HL-60 (cell line): ENCODE measurements around the gene CZIB.

ENCODE experiments used
- DNase-seq, 2 experiments: peaks; one replicate each; pipeline ENCODE4 v3.0.0-alpha.2; 2010 to 2020; ENCODE audit warnings: low read depth in 1 of 2, low spot score in 1 of 2
- H3K27ac ChIP-seq: fragments of 250-450 bp; sonication (Bioruptor Pico); replicated peaks from 2 replicates; pipeline ENCODE4 v1.5.1; 2020; ENCODE audit warnings: mild to moderate bottlenecking, moderate library complexity
- H3K27me3 ChIP-seq: fragments of 250-450 bp; sonication (Bioruptor Pico); 2 replicates; pipeline ENCODE4 v1.5.1; 2021; ENCODE audit warnings: mild to moderate bottlenecking, moderate library complexity; ENCODE audit not compliant: insufficient read depth, poor library complexity, severe bottlenecking
- H3K4me3 ChIP-seq: replicated peaks from 2 replicates; pipeline ENCODE4 v1.5.1; 2011; ENCODE audit warnings: mild to moderate bottlenecking, control low read depth, low read length; ENCODE audit not compliant: insufficient read depth
- GABPA ChIP-seq: IDR thresholded peaks from 2 replicates; pipeline ENCODE4 v1.6.1; 2012; ENCODE audit warnings: low read depth
- POLR2AphosphoS5 ChIP-seq: IDR thresholded peaks from 2 replicates; pipeline ENCODE4 v1.6.1; 2012; ENCODE audit warnings: low read depth
- SPI1 ChIP-seq: IDR thresholded peaks from 2 replicates; pipeline ENCODE4 v1.6.1; 2012; ENCODE audit warnings: low read depth, mild to moderate bottlenecking, borderline replicate concordance
- TF ChIP-seq, protein P1 (sequence below): IDR thresholded peaks from one replicate; pipeline ENCODE4 v1.5.1; 2011; ENCODE audit warnings: low read length, control low read depth, inconsistent platforms; ENCODE audit not compliant: insufficient read depth
- TF ChIP-seq, protein P2 (sequence below): IDR thresholded peaks from 2 replicates; pipeline ENCODE4 v1.6.1; 2012; ENCODE audit warnings: low read depth; ENCODE audit not compliant: insufficient replicate concordance

The CZIB gene

DNA sequence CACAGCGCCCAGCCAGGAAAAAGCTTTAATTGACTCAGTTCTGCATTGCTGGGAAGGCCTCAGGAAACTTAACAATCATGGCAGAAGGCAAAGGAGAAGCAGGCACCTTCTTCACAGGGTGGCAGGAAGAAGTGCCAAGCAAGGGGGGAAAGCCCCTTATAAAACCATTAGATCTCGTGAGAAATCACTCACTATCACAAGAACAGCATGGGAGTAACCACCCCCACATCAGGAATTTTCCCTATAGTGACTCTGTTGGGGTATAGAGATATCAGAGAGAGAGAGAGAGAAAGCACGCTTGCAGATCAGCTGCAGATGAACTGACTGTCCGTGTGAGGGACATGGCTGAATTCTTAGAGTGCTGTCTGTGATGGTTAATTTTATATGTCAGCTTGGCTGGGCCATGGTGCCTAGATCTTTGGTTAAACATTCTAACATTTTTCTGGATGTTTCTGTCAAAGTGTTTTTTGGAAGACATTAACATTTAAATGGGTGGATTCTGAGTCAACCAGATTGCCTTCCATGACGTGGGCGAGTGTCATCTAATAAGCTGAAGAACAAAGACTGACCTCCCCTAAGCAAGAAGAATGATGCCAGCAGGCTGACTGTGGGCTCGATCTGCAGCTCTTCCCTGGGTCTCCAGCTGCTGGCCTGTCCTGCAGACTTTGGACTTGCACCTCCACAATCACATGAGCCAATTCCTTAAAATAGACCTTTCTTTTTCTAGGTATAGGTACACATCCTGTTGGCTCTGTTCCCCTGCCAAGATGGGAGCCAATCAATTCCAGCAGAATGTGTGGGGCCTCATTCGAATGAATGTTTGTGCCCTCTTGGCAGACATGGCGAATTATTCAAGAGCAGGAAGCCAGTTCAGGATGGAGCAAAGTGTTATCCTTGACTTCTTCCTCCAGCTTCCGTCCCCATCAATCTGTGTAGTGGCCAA is 45.2 kb downstream of the CZIB start:
- H3K27ac ChIP-seq = no peak overlapping the region
- no peak for DNase-seq
- H3K4me3 ChIP-seq = no peak overlapping the region
- TF ChIP-seq POLR2AphosphoS5 (no peak), SPI1 (no peak)
- H3K27me3 ChIP-seq = peaks cover 4% of the 10 kb centered on the region

DNA sequence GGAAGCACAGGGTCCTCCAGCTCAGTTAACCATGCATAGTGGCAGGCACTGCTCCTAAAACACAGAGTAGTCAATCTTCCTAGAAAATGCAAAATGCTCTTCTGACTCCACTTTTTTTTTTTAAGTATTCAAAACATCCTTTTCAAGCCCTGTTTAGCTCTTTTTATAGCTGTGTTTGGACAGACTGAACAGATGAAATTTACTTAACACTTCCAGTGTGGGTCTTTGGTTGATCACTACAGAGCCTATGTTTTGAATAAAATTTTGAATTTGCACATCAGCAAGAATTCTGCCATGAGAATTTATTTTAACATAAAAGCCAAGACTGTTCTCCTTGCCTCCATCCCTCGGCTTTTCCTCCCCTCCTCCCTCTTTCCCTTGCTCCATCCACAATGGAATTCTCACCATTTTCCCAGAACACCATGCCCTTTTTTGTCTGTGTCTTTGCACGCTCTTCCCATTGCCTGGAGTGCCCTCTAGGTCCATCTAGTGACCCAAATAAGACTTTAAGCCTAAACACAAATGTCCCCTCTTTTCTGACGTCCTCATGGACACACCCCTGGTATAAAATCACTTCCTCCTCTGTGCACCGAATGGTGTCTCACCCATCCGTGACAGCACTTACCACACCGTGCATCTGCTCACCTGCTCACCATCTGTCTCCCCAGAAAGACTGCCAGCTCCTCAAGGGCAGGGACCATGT is 47.9 kb downstream of the CZIB start:
- H3K27ac ChIP-seq = no peak overlapping the region
- TF ChIP-seq SPI1 = no peak
- TF ChIP-seq, protein P1, sequence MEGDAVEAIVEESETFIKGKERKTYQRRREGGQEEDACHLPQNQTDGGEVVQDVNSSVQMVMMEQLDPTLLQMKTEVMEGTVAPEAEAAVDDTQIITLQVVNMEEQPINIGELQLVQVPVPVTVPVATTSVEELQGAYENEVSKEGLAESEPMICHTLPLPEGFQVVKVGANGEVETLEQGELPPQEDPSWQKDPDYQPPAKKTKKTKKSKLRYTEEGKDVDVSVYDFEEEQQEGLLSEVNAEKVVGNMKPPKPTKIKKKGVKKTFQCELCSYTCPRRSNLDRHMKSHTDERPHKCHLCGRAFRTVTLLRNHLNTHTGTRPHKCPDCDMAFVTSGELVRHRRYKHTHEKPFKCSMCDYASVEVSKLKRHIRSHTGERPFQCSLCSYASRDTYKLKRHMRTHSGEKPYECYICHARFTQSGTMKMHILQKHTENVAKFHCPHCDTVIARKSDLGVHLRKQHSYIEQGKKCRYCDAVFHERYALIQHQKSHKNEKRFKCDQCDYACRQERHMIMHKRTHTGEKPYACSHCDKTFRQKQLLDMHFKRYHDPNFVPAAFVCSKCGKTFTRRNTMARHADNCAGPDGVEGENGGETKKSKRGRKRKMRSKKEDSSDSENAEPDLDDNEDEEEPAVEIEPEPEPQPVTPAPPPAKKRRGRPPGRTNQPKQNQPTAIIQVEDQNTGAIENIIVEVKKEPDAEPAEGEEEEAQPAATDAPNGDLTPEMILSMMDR = no peak
- no peaks in the 10 kb centered on the region for H3K27me3 ChIP-seq
- DNase-seq = no peak
- no peak overlapping the region for H3K4me3 ChIP-seq

DNA sequence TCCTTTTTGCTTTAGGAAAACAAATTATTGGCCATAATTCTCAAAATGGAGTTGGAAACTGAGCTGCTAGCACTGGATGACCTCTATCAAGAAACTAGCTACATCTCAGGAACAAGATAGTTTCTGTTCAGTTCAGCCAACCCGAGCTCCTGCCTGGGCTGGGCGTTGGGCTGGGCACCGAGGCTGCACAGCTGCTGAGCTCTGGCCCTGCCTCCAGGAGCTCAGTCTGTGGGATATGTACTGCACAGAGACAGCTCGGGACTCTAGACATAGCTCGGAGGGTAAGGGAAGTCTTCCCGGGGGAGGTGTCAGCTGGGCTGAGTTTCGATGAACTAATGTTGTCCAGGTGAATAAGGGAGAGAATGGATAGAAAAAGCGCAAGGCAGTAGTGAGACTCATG is 53.5 kb downstream of the CZIB start:
- Histone ChIP-seq H3K27me3 (no peaks in the 10 kb centered on the region), H3K27ac (no peak overlapping the region), H3K4me3 (no peak overlapping the region)
- DNase-seq = no peak
- TF ChIP-seq SPI1 (no peak), GABPA (no peak), POLR2AphosphoS5 (no peak)
- TF ChIP-seq, protein P1 = no peak
- TF ChIP-seq, protein P2, sequence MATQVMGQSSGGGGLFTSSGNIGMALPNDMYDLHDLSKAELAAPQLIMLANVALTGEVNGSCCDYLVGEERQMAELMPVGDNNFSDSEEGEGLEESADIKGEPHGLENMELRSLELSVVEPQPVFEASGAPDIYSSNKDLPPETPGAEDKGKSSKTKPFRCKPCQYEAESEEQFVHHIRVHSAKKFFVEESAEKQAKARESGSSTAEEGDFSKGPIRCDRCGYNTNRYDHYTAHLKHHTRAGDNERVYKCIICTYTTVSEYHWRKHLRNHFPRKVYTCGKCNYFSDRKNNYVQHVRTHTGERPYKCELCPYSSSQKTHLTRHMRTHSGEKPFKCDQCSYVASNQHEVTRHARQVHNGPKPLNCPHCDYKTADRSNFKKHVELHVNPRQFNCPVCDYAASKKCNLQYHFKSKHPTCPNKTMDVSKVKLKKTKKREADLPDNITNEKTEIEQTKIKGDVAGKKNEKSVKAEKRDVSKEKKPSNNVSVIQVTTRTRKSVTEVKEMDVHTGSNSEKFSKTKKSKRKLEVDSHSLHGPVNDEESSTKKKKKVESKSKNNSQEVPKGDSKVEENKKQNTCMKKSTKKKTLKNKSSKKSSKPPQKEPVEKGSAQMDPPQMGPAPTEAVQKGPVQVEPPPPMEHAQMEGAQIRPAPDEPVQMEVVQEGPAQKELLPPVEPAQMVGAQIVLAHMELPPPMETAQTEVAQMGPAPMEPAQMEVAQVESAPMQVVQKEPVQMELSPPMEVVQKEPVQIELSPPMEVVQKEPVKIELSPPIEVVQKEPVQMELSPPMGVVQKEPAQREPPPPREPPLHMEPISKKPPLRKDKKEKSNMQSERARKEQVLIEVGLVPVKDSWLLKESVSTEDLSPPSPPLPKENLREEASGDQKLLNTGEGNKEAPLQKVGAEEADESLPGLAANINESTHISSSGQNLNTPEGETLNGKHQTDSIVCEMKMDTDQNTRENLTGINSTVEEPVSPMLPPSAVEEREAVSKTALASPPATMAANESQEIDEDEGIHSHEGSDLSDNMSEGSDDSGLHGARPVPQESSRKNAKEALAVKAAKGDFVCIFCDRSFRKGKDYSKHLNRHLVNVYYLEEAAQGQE = no peak

DNA sequence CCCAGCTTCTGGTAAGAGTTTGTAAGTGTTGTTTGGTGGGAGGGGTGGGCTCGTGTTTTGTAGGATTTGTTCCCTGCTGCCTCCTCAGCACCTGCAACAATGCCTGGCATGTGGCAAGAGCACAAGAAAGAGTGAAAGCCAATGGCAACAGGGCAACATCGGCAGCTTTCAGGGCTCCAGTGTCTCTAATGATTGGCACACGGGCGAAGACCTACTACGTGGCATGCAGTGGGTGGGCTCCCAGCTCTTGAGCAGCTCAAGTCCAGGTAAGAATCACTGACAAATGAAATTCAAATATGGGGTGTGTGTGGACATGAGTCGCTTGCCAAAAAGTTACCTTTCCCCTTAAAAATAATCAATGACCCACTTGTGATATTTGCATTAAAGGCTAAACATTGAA is 54.1 kb downstream of the CZIB start:
- Histone ChIP-seq H3K27ac (no peak overlapping the region), H3K27me3 (no peaks in the 10 kb centered on the region), H3K4me3 (no peak overlapping the region)
- TF ChIP-seq, protein P2 = no peak
- TF ChIP-seq, protein P1 = no peak
- TF ChIP-seq SPI1 = no peak
- no peak for TF ChIP-seq GABPA
- no peak for TF ChIP-seq POLR2AphosphoS5
- no peak for DNase-seq
